IgD-negative memory B cell (primary cell): ENCODE measurements around the gene PCYOX1L. TPM values are rescaled to one million over a fixed set of nuclear protein-coding genes. Genes with fewer than 3 reads are reported as not detected.

ENCODE experiments used
- polyA plus RNA-seq: library from polyadenylated mRNA; unstranded; fragments of 300-500 nt; fragmentation: Illumina TruSeq; gene quantifications from one replicate; pipeline ENCODE4 v1.2.3, GENCODE V29; 2021

The PCYOX1L gene
- polyA plus RNA-seq, 1 donor from 2014 or later, result 7.7 TPM

Other genes with a start within 250 kb of the PCYOX1L start
- 0.14 TPM for gene ABLIM3, start 216.6 kb upstream of the PCYOX1L start, polyA plus RNA-seq
- gene AFAP1L1, start 86.2 kb upstream of the PCYOX1L start, polyA plus RNA-seq, result not detected
- 1.8 TPM for gene GRPEL2, start 12.5 kb upstream of the PCYOX1L start, polyA plus RNA-seq
- not detected for gene IL17B, start 21.2 kb downstream of the PCYOX1L start, polyA plus RNA-seq
- 124 TPM for gene CSNK1A1, start 193.4 kb downstream of the PCYOX1L start, polyA plus RNA-seq
- gene ARHGEF37, start 223.5 kb downstream of the PCYOX1L start, polyA plus RNA-seq, result 0.36 TPM